ENCODE data around the gene WNT4. TPM values are rescaled to one million over a fixed set of nuclear protein-coding genes. Genes with fewer than 3 reads are reported as not detected.

Gene WNT4
- total RNA-seq, 1 experiment from 2014 or later, result not detected

DNA sequence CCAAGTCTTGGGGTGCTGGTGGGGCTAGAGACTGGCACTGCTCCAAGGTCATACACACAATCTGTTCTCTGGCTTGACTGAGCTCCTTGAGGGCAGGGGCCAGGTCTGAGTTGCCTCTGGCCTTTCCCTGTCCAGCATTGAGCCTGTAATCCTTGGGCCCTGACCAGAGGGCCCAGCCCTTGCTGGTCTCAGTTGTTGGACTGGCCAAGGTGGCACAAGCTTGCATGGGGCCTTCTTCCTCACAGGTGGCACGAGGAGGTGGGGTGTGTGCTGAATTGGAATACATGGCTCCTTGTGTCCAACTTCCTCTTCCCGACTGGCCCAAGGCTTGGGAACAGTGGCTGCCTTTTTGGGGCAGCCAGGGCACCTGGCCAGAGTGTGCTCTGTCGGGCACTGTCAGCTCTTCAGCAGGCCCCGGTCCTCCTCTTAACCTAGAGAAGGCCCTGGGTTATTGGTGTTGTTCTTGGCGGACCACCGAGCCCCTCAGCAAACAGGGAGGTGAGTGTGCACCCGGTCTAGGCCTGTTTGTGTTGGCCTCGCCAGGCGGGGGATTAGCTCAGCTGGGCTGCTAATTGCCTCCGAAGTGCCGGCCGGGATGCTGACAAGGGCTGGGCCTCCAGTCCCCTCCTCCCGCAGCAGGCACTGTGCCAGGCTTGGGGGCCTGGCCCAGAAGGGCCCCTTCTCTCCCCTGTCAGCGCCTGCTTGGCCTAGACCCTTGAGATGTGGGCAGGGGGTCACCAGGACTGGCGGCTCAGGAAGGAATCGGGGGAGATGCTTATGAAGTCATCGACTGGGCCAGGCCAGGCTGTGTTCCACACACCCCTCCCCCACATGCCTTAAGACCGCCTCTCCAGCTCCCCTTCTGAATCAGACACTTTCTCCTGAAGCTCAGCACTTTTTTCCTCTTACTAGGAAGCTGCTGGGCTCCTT lies 28.5 kb downstream of the WNT4 start:
- no peaks in the 10 kb centered on the region for H3K9me2 ChIP-seq (replicated peaks; ENCODE audit: insufficient read depth, low read length)
- H3K27me3 ChIP-seq (ENCODE audit: low read length), result no peaks in the 10 kb centered on the region
- no peak overlapping the region for H3K4me3 ChIP-seq (ENCODE audit: low read length)
- no peak overlapping the region for H2AFZ ChIP-seq (ENCODE audit: low read length)
- H3K4me2 ChIP-seq (ENCODE audit: low read depth, low read length, poor library complexity, severe bottlenecking), result no peak overlapping the region
- no peak overlapping the region for H3K9ac ChIP-seq (ENCODE audit: low read length)
- H3K27ac ChIP-seq (ENCODE audit: low read length), result no peak overlapping the region
- H3K36me3 ChIP-seq (ENCODE audit: insufficient read depth, low read length), result no peaks in the 10 kb centered on the region
- H3K79me2 ChIP-seq (ENCODE audit: low read length), result no peaks in the 10 kb centered on the region
- H4K20me1 ChIP-seq (ENCODE audit: insufficient read depth, low read depth, low read length), result peaks cover 33% of the 10 kb centered on the region
- H3K9me3 ChIP-seq (ENCODE audit: low read length), result no peaks in the 10 kb centered on the region
- DNase-seq, result no peak
- no peaks in the 10 kb centered on the region for H3K4me1 ChIP-seq (ENCODE audit: low read length)

DNA sequence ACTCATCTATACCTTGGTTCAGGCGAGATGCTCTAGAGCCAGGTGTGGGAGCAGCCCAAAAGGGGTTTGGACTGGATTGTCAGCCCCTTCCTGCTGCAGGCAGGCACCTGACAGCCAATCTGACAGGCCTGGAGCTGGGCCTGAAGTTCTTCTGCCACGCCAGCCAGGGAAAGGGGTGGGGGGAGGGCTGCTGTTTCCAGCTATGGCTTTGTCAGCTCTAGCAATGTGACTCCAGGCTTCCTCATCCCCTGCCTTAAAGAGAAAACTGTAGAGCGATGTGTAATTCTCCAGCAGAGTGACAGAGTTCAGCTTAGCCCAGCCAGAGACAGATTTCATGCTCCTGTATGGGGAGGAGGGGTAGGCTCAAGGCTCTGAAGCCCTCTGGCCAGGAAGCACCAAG lies 30.3 kb downstream of the WNT4 start:
- peaks cover 22% of the 10 kb centered on the region for H4K20me1 ChIP-seq (ENCODE audit: insufficient read depth, low read depth, low read length)
- H3K79me2 ChIP-seq (ENCODE audit: low read length), result no peaks in the 10 kb centered on the region
- no peak overlapping the region for H3K4me2 ChIP-seq (ENCODE audit: low read depth, low read length, poor library complexity, severe bottlenecking)
- DNase-seq, result no peak
- no peaks in the 10 kb centered on the region for H3K36me3 ChIP-seq (ENCODE audit: insufficient read depth, low read length)
- no peak overlapping the region for H2AFZ ChIP-seq (ENCODE audit: low read length)
- H3K4me1 ChIP-seq (ENCODE audit: low read length), result no peaks in the 10 kb centered on the region
- no peaks in the 10 kb centered on the region for H3K27me3 ChIP-seq (ENCODE audit: low read length)
- H3K27ac ChIP-seq (ENCODE audit: low read length), result no peak overlapping the region
- H3K4me3 ChIP-seq (ENCODE audit: low read length), result no peak overlapping the region
- no peaks in the 10 kb centered on the region for H3K9me2 ChIP-seq (replicated peaks; ENCODE audit: insufficient read depth, low read length)
- no peaks in the 10 kb centered on the region for H3K9me3 ChIP-seq (ENCODE audit: low read length)
- H3K9ac ChIP-seq (ENCODE audit: low read length), result no peak overlapping the region

DNA sequence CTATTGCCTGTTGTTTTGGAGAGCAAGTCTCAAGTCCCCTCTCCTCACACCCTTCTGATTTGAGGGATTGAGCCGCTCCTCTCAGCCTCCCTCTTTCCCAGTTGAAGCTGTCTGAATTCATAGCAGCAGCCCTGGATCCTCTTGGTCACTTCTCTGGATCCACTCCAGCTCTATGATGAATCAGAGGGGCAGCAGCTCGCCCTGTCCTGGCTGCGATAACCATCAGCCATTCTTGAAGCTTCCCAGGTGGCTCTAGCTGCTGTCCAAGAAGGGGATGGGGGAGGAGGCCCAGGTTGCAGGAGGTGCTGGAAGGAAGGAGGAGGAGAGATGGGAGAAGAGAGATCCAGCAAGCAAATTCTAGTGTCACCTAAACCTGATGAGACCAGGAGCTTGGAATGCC lies 31.3 kb downstream of the WNT4 start:
- H3K27ac ChIP-seq (ENCODE audit: low read length), result no peak overlapping the region
- H3K4me3 ChIP-seq (ENCODE audit: low read length), result no peak overlapping the region
- H3K36me3 ChIP-seq (ENCODE audit: insufficient read depth, low read length), result peaks cover 3% of the 10 kb centered on the region; the same call in 1 of the 2 replicates
- no peak for DNase-seq
- no peaks in the 10 kb centered on the region for H3K9me3 ChIP-seq (ENCODE audit: low read length)
- H2AFZ ChIP-seq (ENCODE audit: low read length), result no peak overlapping the region
- H4K20me1 ChIP-seq (ENCODE audit: insufficient read depth, low read depth, low read length), result peaks cover 13% of the 10 kb centered on the region
- no peaks in the 10 kb centered on the region for H3K9me2 ChIP-seq (replicated peaks; ENCODE audit: insufficient read depth, low read length)
- H3K4me1 ChIP-seq (ENCODE audit: low read length), result no peaks in the 10 kb centered on the region
- no peaks in the 10 kb centered on the region for H3K27me3 ChIP-seq (ENCODE audit: low read length)
- H3K4me2 ChIP-seq (ENCODE audit: low read depth, low read length, poor library complexity, severe bottlenecking), result no peak overlapping the region
- no peak overlapping the region for H3K9ac ChIP-seq (ENCODE audit: low read length)
- peaks cover 7% of the 10 kb centered on the region for H3K79me2 ChIP-seq (ENCODE audit: low read length)

DNA sequence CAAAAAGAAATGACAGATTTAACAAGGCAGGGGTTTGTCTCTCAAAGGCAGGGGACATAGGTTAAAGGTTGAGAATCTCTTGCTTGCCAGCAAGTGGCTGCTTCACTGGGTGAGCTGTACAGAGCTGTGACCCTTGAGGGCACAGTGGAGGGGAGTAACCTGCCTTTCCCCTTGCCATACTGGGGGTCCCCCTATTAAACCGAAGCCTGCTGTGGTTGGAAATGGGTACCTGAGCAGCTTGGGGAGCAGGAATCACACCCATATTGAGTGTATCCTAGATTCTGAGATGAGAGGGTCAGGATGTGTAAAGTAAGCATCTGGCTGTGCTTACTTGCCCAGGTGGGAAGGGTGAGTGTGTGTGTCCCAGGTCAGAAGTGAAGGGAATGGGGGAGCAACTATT lies 31.8 kb downstream of the WNT4 start:
- no peak for DNase-seq
- Histone ChIP-seq H3K27ac (ENCODE audit: low read length) (no peak overlapping the region), H3K36me3 (ENCODE audit: insufficient read depth, low read length) (peaks cover 7% of the 10 kb centered on the region; the same call in 1 of the 2 replicates), H2AFZ (ENCODE audit: low read length) (no peak overlapping the region), H3K27me3 (ENCODE audit: low read length) (no peaks in the 10 kb centered on the region), H3K4me3 (ENCODE audit: low read length) (no peak overlapping the region), H3K4me1 (ENCODE audit: low read length) (no peaks in the 10 kb centered on the region), H3K9me3 (ENCODE audit: low read length) (no peaks in the 10 kb centered on the region), H3K4me2 (ENCODE audit: low read depth, low read length, poor library complexity, severe bottlenecking) (no peak overlapping the region), H3K79me2 (ENCODE audit: low read length) (peaks cover 12% of the 10 kb centered on the region), H4K20me1 (ENCODE audit: insufficient read depth, low read depth, low read length) (peaks cover 11% of the 10 kb centered on the region; the same call in 1 of the 2 replicates), H3K9me2 (replicated peaks; ENCODE audit: insufficient read depth, low read length) (no peaks in the 10 kb centered on the region), H3K9ac (ENCODE audit: low read length) (no peak overlapping the region)

DNA sequence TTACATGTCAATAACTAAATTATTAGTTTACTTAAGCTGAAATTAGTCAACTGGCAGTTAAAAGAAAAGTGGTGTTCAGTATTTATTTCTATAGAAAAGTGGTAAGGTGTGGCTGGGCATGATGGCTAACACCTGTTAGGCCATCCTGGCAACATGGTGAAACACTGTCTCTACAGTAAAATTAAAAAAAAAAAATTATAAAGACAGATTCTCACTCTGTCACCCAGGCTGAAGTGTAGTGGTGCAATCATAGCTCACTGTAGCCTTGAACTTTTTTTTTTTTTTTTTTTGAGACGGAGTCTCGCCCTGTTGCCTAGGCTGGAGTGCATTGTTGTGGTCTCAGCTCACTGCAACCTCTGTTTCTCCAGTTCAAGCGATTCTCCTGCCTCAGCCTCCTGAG lies 32.9 kb downstream of the WNT4 start:
- H3K27ac ChIP-seq (ENCODE audit: low read length), result no peak overlapping the region
- no peaks in the 10 kb centered on the region for H3K27me3 ChIP-seq (ENCODE audit: low read length)
- no peaks in the 10 kb centered on the region for H3K9me2 ChIP-seq (replicated peaks; ENCODE audit: insufficient read depth, low read length)
- peaks cover 23% of the 10 kb centered on the region for H3K79me2 ChIP-seq (ENCODE audit: low read length)
- DNase-seq, result no peak
- no peak overlapping the region for H3K4me2 ChIP-seq (ENCODE audit: low read depth, low read length, poor library complexity, severe bottlenecking)
- H3K4me3 ChIP-seq (ENCODE audit: low read length), result no peak overlapping the region
- H2AFZ ChIP-seq (ENCODE audit: low read length), result no peak overlapping the region
- H4K20me1 ChIP-seq (ENCODE audit: insufficient read depth, low read depth, low read length), result peaks cover 17% of the 10 kb centered on the region
- H3K36me3 ChIP-seq (ENCODE audit: insufficient read depth, low read length), result peaks cover 12% of the 10 kb centered on the region; the same call in 1 of the 2 replicates
- H3K9me3 ChIP-seq (ENCODE audit: low read length), result no peaks in the 10 kb centered on the region
- H3K4me1 ChIP-seq (ENCODE audit: low read length), result no peaks in the 10 kb centered on the region
- H3K9ac ChIP-seq (ENCODE audit: low read length), result no peak overlapping the region

DNA sequence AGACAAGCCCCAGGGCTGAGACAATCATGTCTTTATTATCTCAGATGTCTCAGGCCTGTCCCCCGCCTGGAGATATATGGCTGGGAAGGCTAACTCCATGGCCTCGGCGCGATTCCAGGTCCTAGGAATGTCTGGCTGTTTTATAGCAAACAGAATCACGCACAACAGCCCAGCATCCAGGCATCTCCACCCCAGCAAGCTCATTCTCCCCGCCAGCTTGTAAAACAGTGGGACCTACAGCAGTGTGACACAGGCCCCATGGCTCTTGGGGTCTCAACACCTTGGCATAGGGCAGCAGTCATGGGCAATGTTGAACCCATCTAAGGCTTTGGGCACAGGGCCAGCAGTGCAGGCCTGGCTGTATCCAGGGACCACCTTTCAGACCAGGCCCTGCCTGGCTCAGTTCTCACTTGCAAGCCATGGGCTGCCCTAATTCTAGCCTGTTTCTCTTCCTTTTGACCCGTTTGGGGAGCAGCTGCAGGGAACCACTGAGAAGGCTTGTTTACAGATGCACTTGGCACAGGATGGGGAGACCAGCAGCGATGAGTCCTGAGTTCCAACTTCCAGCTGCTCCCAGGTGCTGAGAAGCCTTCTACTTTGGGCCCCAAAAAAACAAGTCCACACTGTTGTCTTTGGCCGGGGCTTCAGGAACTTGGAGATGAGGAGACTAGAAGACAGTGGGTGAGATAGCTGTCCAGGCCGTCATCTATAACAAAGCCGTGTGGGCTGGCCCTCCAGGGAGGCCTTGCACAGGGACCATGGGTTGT lies 34.4 kb downstream of the WNT4 start:
- H3K9me3 ChIP-seq (ENCODE audit: low read length), result no peaks in the 10 kb centered on the region
- peaks cover 26% of the 10 kb centered on the region for H3K79me2 ChIP-seq (ENCODE audit: low read length)
- H2AFZ ChIP-seq (ENCODE audit: low read length), result no peak overlapping the region
- H3K36me3 ChIP-seq (ENCODE audit: insufficient read depth, low read length), result peaks cover 12% of the 10 kb centered on the region; the same call in 1 of the 2 replicates
- no peak overlapping the region for H3K4me2 ChIP-seq (ENCODE audit: low read depth, low read length, poor library complexity, severe bottlenecking)
- H3K27me3 ChIP-seq (ENCODE audit: low read length), result no peaks in the 10 kb centered on the region
- no peak for DNase-seq
- no peak overlapping the region for H3K9ac ChIP-seq (ENCODE audit: low read length)
- H3K27ac ChIP-seq (ENCODE audit: low read length), result no peak overlapping the region
- no peak overlapping the region for H3K4me3 ChIP-seq (ENCODE audit: low read length)
- H3K4me1 ChIP-seq (ENCODE audit: low read length), result no peaks in the 10 kb centered on the region
- no peaks in the 10 kb centered on the region for H3K9me2 ChIP-seq (replicated peaks; ENCODE audit: insufficient read depth, low read length)
- peaks cover 16% of the 10 kb centered on the region for H4K20me1 ChIP-seq (ENCODE audit: insufficient read depth, low read depth, low read length)

DNA sequence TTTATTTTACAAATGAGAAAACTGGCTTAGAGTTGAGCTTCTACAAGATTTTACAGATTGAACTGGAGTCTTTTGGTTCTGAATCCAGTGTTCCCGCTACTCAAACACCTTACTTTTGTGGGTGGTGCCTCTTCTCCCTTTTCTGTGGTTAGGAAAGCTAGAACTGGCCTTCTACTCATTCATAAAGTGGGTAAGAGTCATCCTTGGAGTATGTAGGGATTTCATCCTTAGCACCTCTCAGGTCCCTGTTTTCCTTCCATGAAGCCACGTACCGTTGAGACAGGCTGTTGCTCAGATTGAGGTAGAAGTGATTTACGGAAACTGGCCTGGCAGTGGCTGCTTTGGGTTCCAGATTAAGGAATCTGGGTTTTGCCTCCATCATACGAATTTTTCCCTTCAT lies 35.8 kb downstream of the WNT4 start:
- DNase-seq, result no peak
- Histone ChIP-seq H3K36me3 (ENCODE audit: insufficient read depth, low read length) (peaks cover 12% of the 10 kb centered on the region; the same call in 1 of the 2 replicates), H3K27me3 (ENCODE audit: low read length) (no peaks in the 10 kb centered on the region), H3K79me2 (ENCODE audit: low read length) (peaks cover 26% of the 10 kb centered on the region), H3K4me1 (ENCODE audit: low read length) (no peaks in the 10 kb centered on the region), H3K4me2 (ENCODE audit: low read depth, low read length, poor library complexity, severe bottlenecking) (no peak overlapping the region), H3K27ac (ENCODE audit: low read length) (no peak overlapping the region), H3K9me2 (replicated peaks; ENCODE audit: insufficient read depth, low read length) (no peaks in the 10 kb centered on the region), H3K4me3 (ENCODE audit: low read length) (no peak overlapping the region), H3K9me3 (ENCODE audit: low read length) (no peaks in the 10 kb centered on the region), H3K9ac (ENCODE audit: low read length) (no peak overlapping the region), H4K20me1 (ENCODE audit: insufficient read depth, low read depth, low read length) (peaks cover 16% of the 10 kb centered on the region), H2AFZ (ENCODE audit: low read length) (no peak overlapping the region)

DNA sequence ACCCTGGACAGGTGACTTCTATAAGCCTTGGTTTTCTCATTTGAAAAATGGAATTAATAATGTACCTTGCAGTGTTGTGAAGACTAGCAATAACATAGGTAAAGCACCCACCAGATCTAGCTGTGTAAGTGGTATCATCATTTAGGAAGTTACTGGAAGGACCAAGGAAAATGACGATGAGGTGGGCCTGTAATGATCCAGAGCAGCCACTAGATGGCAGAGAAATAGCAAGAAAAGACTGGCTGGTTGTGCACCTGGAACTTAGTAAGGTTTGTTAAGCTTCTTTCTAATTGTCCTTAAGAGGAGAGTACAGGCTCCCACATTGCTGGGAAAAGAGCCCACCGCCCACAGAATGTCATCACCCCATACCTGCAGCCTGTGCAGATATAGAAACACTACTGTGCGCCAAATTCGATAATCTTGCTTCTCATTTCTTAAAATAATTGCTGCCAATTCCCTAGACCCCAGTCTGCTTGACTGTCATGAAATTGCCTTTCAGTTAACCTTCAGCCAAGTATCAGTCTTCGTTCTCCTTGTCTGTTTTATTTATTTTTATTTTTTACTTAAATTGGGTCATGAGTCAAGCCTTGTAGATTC lies 37.2 kb downstream of the WNT4 start:
- no peak overlapping the region for H2AFZ ChIP-seq (ENCODE audit: low read length)
- no peak overlapping the region for H3K9ac ChIP-seq (ENCODE audit: low read length)
- peaks cover 26% of the 10 kb centered on the region for H3K79me2 ChIP-seq (ENCODE audit: low read length)
- no peak overlapping the region for H3K4me2 ChIP-seq (ENCODE audit: low read depth, low read length, poor library complexity, severe bottlenecking)
- no peaks in the 10 kb centered on the region for H3K27me3 ChIP-seq (ENCODE audit: low read length)
- H3K27ac ChIP-seq (ENCODE audit: low read length), result no peak overlapping the region
- H4K20me1 ChIP-seq (ENCODE audit: insufficient read depth, low read depth, low read length), result peaks cover 13% of the 10 kb centered on the region
- peak; percentile 81 for DNase-seq
- peaks cover 12% of the 10 kb centered on the region; the same call in 1 of the 2 replicates for H3K36me3 ChIP-seq (ENCODE audit: insufficient read depth, low read length)
- H3K4me1 ChIP-seq (ENCODE audit: low read length), result no peaks in the 10 kb centered on the region
- H3K4me3 ChIP-seq (ENCODE audit: low read length), result no peak overlapping the region
- no peaks in the 10 kb centered on the region for H3K9me3 ChIP-seq (ENCODE audit: low read length)
- H3K9me2 ChIP-seq (replicated peaks; ENCODE audit: insufficient read depth, low read length), result no peaks in the 10 kb centered on the region
